Esophagus squamous epithelium (tissue), 5 donors: ENCODE measurements around the gene NOXA1. TPM values are rescaled to one million over a fixed set of nuclear protein-coding genes. Genes with fewer than 3 reads are reported as not detected.

Experiments used
- DNase-seq: peaks from one replicate; lab custom pipeline; 2025; lab: John Stamatoyannopoulos, UW
- H3K27ac ChIP-seq, 4 donors: fragments of 200-600 bp; sonication (generic); one replicate each; pipeline ENCODE4 v1.5.1; 2016 to 2019; ENCODE audit warnings: mild to moderate bottlenecking in 1 of 4
- H3K27me3 ChIP-seq, 4 donors: fragments of 200-600 bp; sonication (generic); 1 replicate in 3 of 4; 2 replicates in 1 of 4; pipeline versions ENCODE4 v1.5.1 to v1.6.0; 2017 to 2021; ENCODE audit warnings: antibody characterized with exemption in 1 of 4
- H3K36me3 ChIP-seq, 3 donors: fragments of 200-600 bp; sonication (generic); one replicate each; pipeline ENCODE4 v1.5.1; 2016 to 2019
- H3K4me1 ChIP-seq, 3 donors: fragments of 200-600 bp; sonication (generic); one replicate each; pipeline ENCODE4 v1.5.1; 2017 to 2019
- H3K4me3 ChIP-seq, 4 donors: fragments of 200-600 bp; sonication (generic); 1 replicate in 3 of 4; 2 replicates in 1 of 4; pipeline ENCODE4 v1.5.1; 2016 to 2019; ENCODE audit warnings: mild to moderate bottlenecking in 2 of 4, moderate library complexity in 1 of 4
- H3K9me3 ChIP-seq, 3 donors: fragments of 200-600 bp; sonication (generic); one replicate each; pipeline ENCODE4 v1.5.1; 2016 to 2019
- CTCF ChIP-seq, 6 experiments: fragments of 450-650 bp in 4 of 6; fragments of 200-600 bp in 2 of 6; sonication (generic) in 2 of 6; IDR thresholded peaks; one replicate each; pipeline ENCODE4 v1.5.1; 2016 to 2019; ENCODE audit warnings: antibody characterized with exemption in 6 of 6, mild to moderate bottlenecking in 4 of 6, moderate library complexity in 4 of 6
- POLR2A ChIP-seq, 4 donors: fragments of 450-650 bp; IDR thresholded peaks; one replicate each; pipeline ENCODE4 v1.6.1; 2017; ENCODE audit warnings: antibody characterized with exemption in 4 of 4, mild to moderate bottlenecking in 4 of 4, moderate library complexity in 3 of 4
- WGBS, 2 donors: methylation state at CpG; one replicate each; pipeline ENCODE4 v1.1.5; 2018; 5-methylcytosine and 5-hydroxymethylcytosine counted together
- intact Hi-C: fragments of 100-400 bp; cut with DNase I; formaldehyde crosslinking; loops from one replicate; pipeline ENCODE4 v1.15.0; 2022
- total RNA-seq, 4 donors: library from RNA; depleted of rRNA; stranded (reverse); fragments of >200 nt; gene quantifications; one replicate each; pipeline ENCODE4 v1.1.0, GENCODE V29; 2016
- donor health status: DM: yes; HTN: yes; CAD: no.

Gene NOXA1
- total RNA-seq, 4 donors from 2014 or later = 2.1 to 7.4 (median 4.8) TPM

GRCh38 chr9:137452006-137452760 is 29.0 kb downstream of the NOXA1 start:
- Histone ChIP-seq H3K36me3 (peaks cover 0 to 43% (median 5%) of the 10 kb centered on the region in 3 donors), H3K9me3 (no peaks in the 10 kb centered on the region), H3K4me1 (peaks cover 11 to 39% (median 18%) of the 10 kb centered on the region in 3 donors), H3K27me3 (no peaks in the 10 kb centered on the region), H3K27ac (no peak overlapping the region), H3K4me3 (no peak overlapping the region)
- TF ChIP-seq CTCF (IDR thresholded peaks at IDR 0.05) (no peak), POLR2A (IDR thresholded peaks at IDR 0.05) (no peak)
- WGBS, 2 donors = 83 to 94% methylated on average over 1 to 3 of the region's 17 CpGs
- no peak for DNase-seq
- intact Hi-C loops = no loop called here

- peak overlapping the region; percentile 30 to 61 (median 48) for H3K4me3 ChIP-seq
- H3K4me1 ChIP-seq = peaks cover 16 to 47% (median 24%) of the 10 kb centered on the region in 3 donors
- H3K27ac ChIP-seq = peak overlapping the region in 2 of 4 donors; percentile 36
- TF ChIP-seq POLR2A (IDR thresholded peaks at IDR 0.05) = no peak
- peak in 1 of 6 experiments; percentile 3 for TF ChIP-seq CTCF (IDR thresholded peaks at IDR 0.05)
- no peaks in the 10 kb centered on the region for H3K27me3 ChIP-seq
- DNase-seq = no peak
- intact Hi-C loops = no loop called here
- H3K9me3 ChIP-seq = no peaks in the 10 kb centered on the region
- H3K36me3 ChIP-seq = peaks cover 0 to 47% (median 5%) of the 10 kb centered on the region in 3 donors
- 100% methylated on average over 1 of the region's 43 CpGs; no CpG with 5 or more reads in 1 of the 2 donors for WGBS, 2 donors
Observed at GRCh38 chr9:137452761-137453642, 29.8 kb downstream of the NOXA1 start.

GRCh38 chr9:137453643-137454081 is 30.5 kb downstream of the NOXA1 start:
- H3K4me1 ChIP-seq = peaks cover 23 to 54% (median 31%) of the 10 kb centered on the region in 3 donors
- H3K4me3 ChIP-seq = peak overlapping the region; percentile 30 to 61 (median 48)
- intact Hi-C loops = no loop called here
- no peak for TF ChIP-seq CTCF (IDR thresholded peaks at IDR 0.05)
- no peak for TF ChIP-seq POLR2A (IDR thresholded peaks at IDR 0.05)
- no peaks in the 10 kb centered on the region for H3K9me3 ChIP-seq
- DNase-seq = no peak
- H3K27me3 ChIP-seq = no peaks in the 10 kb centered on the region
- H3K27ac ChIP-seq = peak overlapping the region in 2 of 4 donors; percentile 36
- no CpG with 5 or more reads among the region's 25 CpGs for WGBS, 2 donors
- peaks cover 0 to 42% (median 5%) of the 10 kb centered on the region in 3 donors for H3K36me3 ChIP-seq

GRCh38 chr9:137454145-137454596 is 31.0 kb downstream of the NOXA1 start:
- Histone ChIP-seq H3K27me3 (no peaks in the 10 kb centered on the region), H3K4me1 (peaks cover 23 to 57% (median 33%) of the 10 kb centered on the region in 3 donors), H3K27ac (peak overlapping the region; percentile 75 to 88 (median 86)), H3K4me3 (peak overlapping the region; percentile 28 to 70 (median 55)), H3K36me3 (peaks cover 0 to 37% (median 5%) of the 10 kb centered on the region in 3 donors), H3K9me3 (no peaks in the 10 kb centered on the region)
- WGBS, 2 donors = 2% methylated on average over 16 of the region's 24 CpGs; no CpG with 5 or more reads in 1 of the 2 donors
- intact Hi-C loops = no loop called here
- TF ChIP-seq CTCF (IDR thresholded peaks at IDR 0.05) = no peak
- peak in 2 of 4 donors; percentile 15 to 29 for TF ChIP-seq POLR2A (IDR thresholded peaks at IDR 0.05)
- DNase-seq = no peak
